Mesodermal cell (in vitro differentiated cells): ENCODE data around the gene DRAXIN.

ENCODE experiments used
- H3K27ac ChIP-seq: 2 replicates; pipeline ENCODE4 v1.7.0; 2013; ENCODE audit warnings: mild to moderate bottlenecking, low read depth, low read length, moderate library complexity; ENCODE audit not compliant: severe bottlenecking
- H3K36me3 ChIP-seq: 2 replicates; pipeline ENCODE4 v1.7.1; 2013; ENCODE audit warnings: mild to moderate bottlenecking, low read length, moderate library complexity; ENCODE audit not compliant: control insufficient read depth, insufficient read depth
- H3K4me1 ChIP-seq: one replicate; pipeline ENCODE4 v1.7.1; 2013; ENCODE audit warnings: mild to moderate bottlenecking, low read length; ENCODE audit not compliant: insufficient read depth, control insufficient read depth, poor library complexity, severe bottlenecking
- H3K4me3 ChIP-seq: 2 replicates; pipeline ENCODE4 v1.7.0; 2013; ENCODE audit warnings: low read length, control low read depth, mild to moderate bottlenecking; ENCODE audit not compliant: insufficient read depth, poor library complexity, severe bottlenecking; ENCODE audit errors: extremely low read depth
- H3K9me3 ChIP-seq: 2 replicates; pipeline ENCODE4 v1.7.1; 2013; ENCODE audit warnings: mild to moderate bottlenecking, low read length, moderate library complexity; ENCODE audit not compliant: control insufficient read depth
- WGBS, 2 experiments: methylation state at CpG; one replicate each; pipeline ENCODE4 v1.1.5; 2013; ENCODE audit warnings: missing lambda C conversion rate in 2 of 2; ENCODE audit not compliant: insufficient coverage in 2 of 2; 5-methylcytosine and 5-hydroxymethylcytosine counted together

DRAXIN gene

DNA sequence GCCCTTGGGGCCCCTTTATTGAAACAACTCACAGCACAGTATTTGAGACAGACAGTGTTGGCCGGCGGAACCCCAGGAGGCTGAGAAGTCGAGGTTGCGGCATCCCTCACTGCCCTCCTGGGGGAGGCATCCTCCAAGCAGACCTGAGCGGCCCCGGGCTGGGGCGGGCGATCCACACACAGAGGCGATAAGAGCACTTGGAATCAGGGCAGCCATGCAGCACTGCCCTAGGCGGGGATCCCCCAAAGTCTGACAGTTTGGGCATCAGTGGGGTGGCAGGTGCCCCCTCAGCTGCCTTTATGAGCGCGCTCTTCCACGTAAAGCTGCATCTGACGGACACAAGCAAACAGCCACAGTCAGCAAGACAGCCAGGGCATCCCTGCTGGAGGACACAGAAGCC, 17.0 kb upstream of the DRAXIN start:
- Histone ChIP-seq H3K4me1 (no peaks in the 10 kb centered on the region), H3K36me3 (peaks cover 58% of the 10 kb centered on the region), H3K9me3 (no peaks in the 10 kb centered on the region), H3K4me3 (no peak overlapping the region), H3K27ac (no peak overlapping the region)
- 96 to 98% methylated on average over 13 to 14 of the region's 14 CpGs for WGBS, 2 experiments

DNA sequence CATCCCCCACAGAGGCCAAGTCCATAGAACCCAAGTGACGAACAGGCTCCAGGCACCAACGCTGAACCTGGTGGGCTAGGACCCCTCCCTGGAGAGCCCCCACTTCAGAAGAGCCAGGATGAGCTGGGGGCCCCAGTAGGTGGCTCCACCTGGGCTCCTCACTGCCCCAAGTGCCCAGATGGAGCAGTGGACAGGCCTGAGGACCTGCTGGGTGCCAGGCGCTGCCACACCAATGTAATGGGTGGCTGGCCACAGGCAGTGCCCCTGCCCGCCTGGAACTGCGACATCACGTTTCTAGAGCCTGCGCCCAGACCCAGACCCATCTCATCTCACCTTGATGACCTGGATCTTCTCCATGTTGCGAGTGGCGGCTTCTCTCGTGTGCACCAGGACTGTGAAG, 16.2 kb upstream of the DRAXIN start:
- Histone ChIP-seq H3K36me3 (peaks cover 58% of the 10 kb centered on the region), H3K4me3 (no peak overlapping the region), H3K9me3 (no peaks in the 10 kb centered on the region), H3K27ac (no peak overlapping the region), H3K4me1 (no peaks in the 10 kb centered on the region)
- WGBS, 2 experiments: 93 to 96% methylated on average over 5 to 7 of the region's 10 CpGs

- WGBS, 2 experiments: 88 to 89% methylated on average over 4 to 8 of the region's 10 CpGs
- no peak overlapping the region for H3K27ac ChIP-seq
- no peak overlapping the region for H3K4me3 ChIP-seq
- peaks cover 53% of the 10 kb centered on the region for H3K36me3 ChIP-seq
- H3K4me1 ChIP-seq: peaks cover under 1% of the 10 kb centered on the region
- no peaks in the 10 kb centered on the region for H3K9me3 ChIP-seq
Observed at GRCh38 chr1:11676386-11677103, 15.0 kb upstream of the DRAXIN start.

GRCh38 chr1:11678442-11678841, 13.1 kb upstream of the DRAXIN start:
- Histone ChIP-seq H3K36me3 (peaks cover 46% of the 10 kb centered on the region), H3K4me1 (peaks cover 11% of the 10 kb centered on the region), H3K9me3 (no peaks in the 10 kb centered on the region), H3K4me3 (no peak overlapping the region), H3K27ac (no peak overlapping the region)
- WGBS, 2 experiments: 88 to 92% methylated on average over 2 of the region's 2 CpGs

DNA sequence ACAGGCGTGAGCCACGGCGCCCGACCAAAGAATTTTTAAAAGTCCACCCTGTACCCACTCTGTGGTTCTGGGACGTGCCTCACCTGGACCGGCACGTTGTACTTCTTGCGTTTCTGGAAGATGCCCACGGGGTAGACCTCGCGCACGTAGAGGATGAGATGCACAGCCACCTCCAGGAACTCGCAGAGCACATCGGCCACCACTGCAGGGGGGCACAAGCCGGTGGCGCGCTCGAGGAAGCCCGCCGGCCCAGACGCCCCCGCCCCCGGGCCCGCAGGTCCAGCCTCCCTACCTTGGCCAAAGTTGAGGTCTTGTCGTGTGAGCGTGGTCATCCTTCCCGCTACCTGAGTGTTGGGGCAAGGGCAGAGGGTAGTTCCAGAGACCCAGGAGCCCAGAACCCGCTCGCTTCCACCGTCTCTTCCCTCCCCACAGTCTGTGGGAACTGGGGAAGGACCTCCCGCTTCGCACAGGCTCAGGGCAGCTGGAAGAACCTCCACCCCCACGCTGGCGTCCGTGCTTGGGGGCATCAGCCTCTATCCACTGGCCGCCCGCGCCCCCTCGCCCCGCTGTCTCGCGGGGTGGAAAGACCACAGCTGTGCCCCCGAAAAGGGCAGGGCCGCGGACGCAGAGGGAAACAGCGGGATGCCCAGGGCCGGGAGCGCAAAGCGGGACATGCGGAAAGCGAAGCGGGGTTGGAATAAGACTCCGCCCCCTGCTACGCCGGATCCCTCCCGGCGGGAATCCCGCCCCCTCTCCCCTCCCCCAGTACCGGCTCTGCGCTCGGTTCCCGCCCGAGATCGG, 11.0 kb upstream of the DRAXIN start:
- H3K27ac ChIP-seq: peak overlapping the region; percentile 31
- peaks cover 11% of the 10 kb centered on the region for H3K4me1 ChIP-seq
- 3 to 5% methylated on average over 36 to 38 of the region's 65 CpGs for WGBS, 2 experiments
- H3K36me3 ChIP-seq: peaks cover 32% of the 10 kb centered on the region
- peak overlapping the region; percentile 87 for H3K4me3 ChIP-seq
- no peaks in the 10 kb centered on the region for H3K9me3 ChIP-seq

DNA sequence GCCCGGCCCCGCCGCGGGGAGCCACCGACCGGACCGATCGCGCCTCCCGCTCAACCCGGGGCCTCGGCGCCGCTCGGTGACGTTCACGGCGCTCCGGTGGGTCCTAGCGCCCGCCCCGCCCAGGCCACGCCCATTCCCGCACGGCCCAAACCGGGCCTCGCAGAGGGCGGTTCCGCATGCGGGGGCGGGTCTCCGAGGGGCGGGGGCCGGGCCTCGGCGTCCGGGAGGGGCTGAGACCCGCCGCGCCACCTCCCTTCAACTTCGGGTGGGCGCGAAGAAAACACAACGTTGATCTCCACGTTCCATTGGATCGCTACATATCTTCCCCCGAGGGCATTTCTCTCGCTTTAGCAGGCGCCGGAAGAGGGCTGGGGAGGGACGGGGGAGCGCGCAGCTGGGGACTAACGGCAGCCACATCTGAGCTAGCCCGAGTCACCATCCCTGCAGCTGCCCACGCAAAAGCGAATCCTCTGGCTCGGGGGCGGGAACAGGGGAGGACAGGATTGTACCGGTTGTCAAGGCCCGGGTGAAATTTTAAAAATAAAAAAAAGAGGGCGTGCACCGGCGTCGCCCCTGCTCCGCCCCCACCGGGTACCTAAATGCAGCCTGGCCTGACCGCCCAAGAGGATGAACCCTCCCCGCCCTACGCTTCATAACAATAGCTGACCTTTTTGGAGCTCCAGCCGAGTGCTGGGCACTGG, 10.3 kb upstream of the DRAXIN start, which contains the start of gene MAD2L2:
TSS of gene MAD2L2 (minus strand) at position 78 of the 701 bp plus-strand sequence. CDS start 547 bp downstream, outside the sequence.
- peaks cover 11% of the 10 kb centered on the region for H3K4me1 ChIP-seq
- peak within 1 kb of the TSS; percentile 31 for H3K27ac ChIP-seq
- H3K36me3 ChIP-seq: peaks cover 25% of the 10 kb centered on the region
- H3K4me3 ChIP-seq: peak within 1 kb of the TSS; percentile 87
- 1% methylated on average over 47 to 60 of the region's 71 CpGs for WGBS, 2 experiments
- no peaks in the 10 kb centered on the region for H3K9me3 ChIP-seq

- 13 to 26% methylated on average over 5 to 6 of the region's 7 CpGs for WGBS, 2 experiments
- peaks cover 14% of the 10 kb centered on the region for H3K36me3 ChIP-seq
- H3K9me3 ChIP-seq: no peaks in the 10 kb centered on the region
- H3K4me1 ChIP-seq: peaks cover 11% of the 10 kb centered on the region
- no peak overlapping the region for H3K27ac ChIP-seq
- no peak overlapping the region for H3K4me3 ChIP-seq
Observed at GRCh38 chr1:11682287-11682771, 9.2 kb upstream of the DRAXIN start.

DNA sequence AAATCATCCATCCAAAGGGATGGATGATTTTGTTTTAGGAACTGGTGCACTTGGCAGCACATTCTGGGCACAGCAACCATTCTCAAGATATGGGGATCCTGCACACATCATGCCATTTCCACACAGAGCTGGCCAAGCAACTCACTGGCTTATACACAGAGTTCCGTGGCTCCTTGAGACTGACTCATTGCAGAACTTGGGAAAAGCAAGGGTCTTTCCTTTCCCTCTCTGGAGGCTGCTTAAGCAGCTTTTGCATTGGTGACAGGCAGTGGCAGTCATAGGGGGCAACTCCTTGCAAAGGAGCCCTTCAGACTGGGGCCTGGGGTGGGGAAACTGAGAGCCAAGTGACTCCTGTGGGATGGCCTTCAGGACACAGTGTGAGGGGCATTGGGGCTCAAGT, 8.7 kb upstream of the DRAXIN start:
- Histone ChIP-seq H3K27ac (no peak overlapping the region), H3K36me3 (peaks cover 10% of the 10 kb centered on the region), H3K4me3 (no peak overlapping the region), H3K4me1 (peaks cover 11% of the 10 kb centered on the region), H3K9me3 (no peaks in the 10 kb centered on the region)
- 0 to 33% methylated on average over 1 of the region's 1 CpG for WGBS, 2 experiments

DNA sequence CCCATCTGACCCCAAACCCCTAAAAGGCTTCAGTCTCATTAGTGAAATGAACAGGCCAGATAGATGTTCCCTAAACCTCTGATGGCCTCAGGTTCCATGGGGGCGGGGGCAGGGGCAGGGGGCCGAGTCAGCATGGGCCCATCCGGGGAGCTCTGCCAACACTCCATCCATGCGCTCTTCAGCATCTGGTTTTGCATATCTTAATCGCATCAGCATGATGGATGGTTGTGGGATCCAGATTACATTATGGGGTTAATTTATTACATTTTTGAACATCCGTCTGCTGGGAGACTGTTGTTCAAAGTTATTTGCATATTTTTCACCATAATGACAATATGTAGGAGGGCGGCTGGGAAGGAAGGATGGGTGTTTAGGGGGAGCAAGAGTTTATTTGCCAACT, 7.4 kb upstream of the DRAXIN start:
- 43 to 77% methylated on average over 1 to 4 of the region's 7 CpGs for WGBS, 2 experiments
- peaks cover 5% of the 10 kb centered on the region for H3K36me3 ChIP-seq
- H3K4me3 ChIP-seq: no peak overlapping the region
- H3K4me1 ChIP-seq: peaks cover 11% of the 10 kb centered on the region
- no peaks in the 10 kb centered on the region for H3K9me3 ChIP-seq
- no peak overlapping the region for H3K27ac ChIP-seq

- WGBS, 2 experiments: 95 to 96% methylated on average over 6 of the region's 7 CpGs
- Histone ChIP-seq H3K4me1 (peaks cover 21% of the 10 kb centered on the region), H3K9me3 (no peaks in the 10 kb centered on the region), H3K36me3 (no peaks in the 10 kb centered on the region), H3K27ac (no peak overlapping the region), H3K4me3 (no peak overlapping the region)
Observed at GRCh38 chr1:11685210-11685752, 6.2 kb upstream of the DRAXIN start.
